NCI-H460 (cell line): Measurements from ENCODE around the gene ACACB. TPM values are rescaled to one million over a fixed set of nuclear protein-coding genes. Genes with fewer than 3 reads are reported as not detected.
"Not testable (repeated sequence)": the region's sequence is repeated elsewhere in the genome, so short reads cannot be mapped to it uniquely, and the experiment has no call there.

Source experiments
- DNase-seq: peaks from one replicate; pipeline ENCODE4 v3.0.0-alpha.2; 2016; ENCODE audit warnings: low read depth; ENCODE audit errors: extremely low read depth
- total RNA-seq: library from RNA; depleted of rRNA; stranded (reverse); fragments of >200 nt; shearing (Covaris generic); gene quantifications from 2 replicates; pipeline ENCODE4 v1.2.3, GENCODE V29; 2014

ACACB gene
- total RNA-seq, 1 experiment from 2014 or later: 2.5 TPM

GRCh38 chr12:109170324-109170723, 53.9 kb downstream of the ACACB start:
- no peak for DNase-seq

GRCh38 chr12:109172787-109173186, 56.4 kb downstream of the ACACB start:
- not testable (repeated sequence) for DNase-seq

GRCh38 chr12:109173443-109174240, 57.3 kb downstream of the ACACB start:
- DNase-seq: no peak

GRCh38 chr12:109174468-109174867, 58.1 kb downstream of the ACACB start:
- no peak for DNase-seq

- DNase-seq: no peak
Measured at GRCh38 chr12:109178532-109178931, 62.1 kb downstream of the ACACB start.

GRCh38 chr12:109179927-109180326, 63.5 kb downstream of the ACACB start:
- no peak for DNase-seq

GRCh38 chr12:109182041-109182839, 65.9 kb downstream of the ACACB start:
- no peak for DNase-seq

GRCh38 chr12:109185441-109185840, 69.1 kb downstream of the ACACB start:
- DNase-seq: no peak

GRCh38 chr12:109186993-109187653, 70.7 kb downstream of the ACACB start:
- DNase-seq: no peak

- no peak for DNase-seq
Measured at GRCh38 chr12:109188108-109188712, 71.8 kb downstream of the ACACB start.

GRCh38 chr12:109189291-109189690, 72.9 kb downstream of the ACACB start:
- no peak for DNase-seq

GRCh38 chr12:109191621-109192250, 75.3 kb downstream of the ACACB start:
- DNase-seq: no peak

GRCh38 chr12:109192358-109192757, 76.0 kb downstream of the ACACB start:
- DNase-seq: peak; percentile 11

GRCh38 chr12:109193896-109194295, 77.5 kb downstream of the ACACB start:
- DNase-seq: no peak

- no peak for DNase-seq
Measured at GRCh38 chr12:109196332-109196731, 79.9 kb downstream of the ACACB start.

- DNase-seq: no peak
Measured at GRCh38 chr12:109197327-109197726, 80.9 kb downstream of the ACACB start.

- no peak for DNase-seq
Measured at GRCh38 chr12:109199324-109199723, 82.9 kb downstream of the ACACB start.

GRCh38 chr12:109200825-109201495, 84.6 kb downstream of the ACACB start:
- DNase-seq: no peak

- DNase-seq: no peak
Measured at GRCh38 chr12:109201496-109201885, 85.1 kb downstream of the ACACB start.

GRCh38 chr12:109202770-109203169, 86.4 kb downstream of the ACACB start:
- DNase-seq: no peak
